HepG2 (cell line): Measurements from ENCODE around the gene TXN. TPM values are rescaled to one million over a fixed set of nuclear protein-coding genes. Genes with fewer than 3 reads are reported as not detected.

ENCODE experiments used
- ATAC-seq: fragments of 200-7000 bp; cut with Tn5 transposase; 3 replicates; pipeline ENCODE4 v1.9.1; 2020; ENCODE audit warnings: mild to moderate bottlenecking, moderate library complexity
- BruUV-seq: library from RNA; stranded (reverse); fragments of 400-500 nt; replicated peaks from 2 replicates; lab custom pipeline; 2021; lab: Mats Ljungman, UMichigan
- CTCF ChIA-PET: fragments of 300-600 bp; formaldehyde crosslinking; extraction: SDS; loops from one replicate; lab custom pipeline; 2021; ENCODE audit warnings: low total read pairs, inconsistent platforms, low intra/inter-chr PET ratio; lab: Yijun Ruan, JAX
- POLR2A ChIA-PET: fragments of 350-600 bp; sonication (Branson Sonifier 250); formaldehyde crosslinking; loops from one replicate; lab custom pipeline; 2020; ENCODE audit warnings: antibody characterized with exemption, inconsistent platforms; lab: Yijun Ruan, JAX
- DNase-seq: peaks from one replicate; pipeline ENCODE4 v3.0.0-alpha.2; 2015; ENCODE audit warnings: low spot score
- FAIRE-seq: peaks from 3 replicates; lab custom pipeline; 2011; peaks lifted over from hg19 to GRCh38; lab: Jason Lieb, UNC
- H2AFZ ChIP-seq: one replicate; pipeline ENCODE4 v1.6.1; 2011; ENCODE audit warnings: low read length, inconsistent platforms
- H3K27ac ChIP-seq: fragments of 300-600 bp; 3 replicates; pipeline ENCODE4 v1.8.0; 2011; ENCODE audit warnings: mixed run types, mild to moderate bottlenecking, mixed read lengths, low read length, inconsistent platforms; ENCODE audit not compliant: insufficient read depth; ENCODE audit errors: extremely low read length
- H3K27me3 ChIP-seq, 2 experiments: fragments of 200-600 bp in 1 of 2; 2 replicates in 1 of 2; 3 replicates in 1 of 2; pipeline versions ENCODE4 v1.6.0 to v1.8.0; 2011; ENCODE audit warnings: low read length in 2 of 2, mild to moderate bottlenecking in 2 of 2, moderate library complexity in 2 of 2, inconsistent platforms in 1 of 2; ENCODE audit not compliant: insufficient read depth in 2 of 2, control insufficient read depth in 1 of 2
- H3K36me3 ChIP-seq, 2 experiments: fragments of 200-600 bp in 1 of 2; replicated peaks in 1 of 2; 2 replicates in 1 of 2; 3 replicates in 1 of 2; pipeline versions ENCODE4 v1.5.1 to v1.8.0; 2011; ENCODE audit warnings: low read length in 2 of 2, inconsistent platforms in 1 of 2; ENCODE audit not compliant: insufficient read depth in 2 of 2, control insufficient read depth in 1 of 2
- H3K4me1 ChIP-seq: 2 replicates; pipeline ENCODE4 v1.5.1; 2012; ENCODE audit warnings: low read length, inconsistent platforms; ENCODE audit not compliant: insufficient read depth
- H3K4me2 ChIP-seq: 2 replicates; pipeline ENCODE4 v1.6.0; 2011; ENCODE audit warnings: low read depth, low read length, inconsistent platforms
- H3K4me3 ChIP-seq, 3 experiments: fragments of 200-600 bp in 1 of 3; sonication (generic), shearing (Covaris generic) in 1 of 3; replicated peaks in 1 of 3; 2 replicates each; pipeline ENCODE4 v1.5.1; 2011 to 2016; ENCODE audit warnings: low read length in 3 of 3, inconsistent platforms in 2 of 3, low read depth in 2 of 3, mild to moderate bottlenecking in 2 of 3, control low read depth in 1 of 3, mixed read lengths in 1 of 3; ENCODE audit not compliant: insufficient read depth in 1 of 3
- H3K79me2 ChIP-seq: one replicate; pipeline ENCODE4 v1.6.1; 2011; ENCODE audit warnings: low read length, inconsistent platforms; ENCODE audit not compliant: insufficient read depth
- H3K9ac ChIP-seq: 2 replicates; pipeline ENCODE4 v1.6.0; 2011; ENCODE audit warnings: mild to moderate bottlenecking, low read depth, low read length, inconsistent platforms; ENCODE audit not compliant: insufficient read depth
- H3K9me3 ChIP-seq: 2 replicates; pipeline ENCODE4 v1.5.1; 2012; ENCODE audit warnings: mild to moderate bottlenecking, low read length
- H4K20me1 ChIP-seq: 2 replicates; pipeline ENCODE4 v1.6.0; 2011; ENCODE audit warnings: inconsistent platforms, mild to moderate bottlenecking, low read length, moderate library complexity; ENCODE audit not compliant: insufficient read depth
- AGO2 ChIP-seq: fragments of 200-400 bp; formaldehyde crosslinking; optimal IDR thresholded peaks from 2 replicates; pipeline ENCODE3; 2017; ENCODE audit warnings: mild to moderate bottlenecking, low read depth, low read length, moderate library complexity
- ATF4 ChIP-seq, 2 experiments: fragments of 450-650 bp in 1 of 2; sonication (generic) in 1 of 2; formaldehyde crosslinking; IDR thresholded peaks; 2 replicates each; pipeline versions ENCODE4 v1.5.0 to v1.8.0; 2020 to 2022; ENCODE audit warnings: mild to moderate bottlenecking in 1 of 2, missing genetic modification reagents in 1 of 2
- ATF7 ChIP-seq, 2 experiments: fragments of 450-650 bp in 1 of 2; sonication (generic) in 1 of 2; formaldehyde crosslinking in 1 of 2; IDR thresholded peaks; 2 replicates each; pipeline versions ENCODE4 v1.4.0 to v1.6.1; 2016 to 2020; ENCODE audit warnings: antibody characterized with exemption in 1 of 2, mild to moderate bottlenecking in 1 of 2, missing genetic modification reagents in 1 of 2
- CEBPB ChIP-seq: IDR thresholded peaks from 2 replicates; pipeline ENCODE4 v1.6.1; 2011; ENCODE audit warnings: low read depth, low read length, improper control_type of control experiment, borderline replicate concordance
- CEBPG ChIP-seq: IDR thresholded peaks from 2 replicates; pipeline ENCODE4 v1.6.1; 2016
- GATAD2A ChIP-seq: IDR thresholded peaks from 2 replicates; pipeline ENCODE4 v1.6.1; 2016
- GMEB2 ChIP-seq: IDR thresholded peaks from 2 replicates; pipeline ENCODE4 v1.6.1; 2016; ENCODE audit warnings: missing biosample characterization, missing genetic modification reagents, low read depth
- MED1 ChIP-seq: sonication (generic); formaldehyde crosslinking; IDR thresholded peaks from 2 replicates; pipeline ENCODE4 v1.4.0; 2020; ENCODE audit warnings: missing genetic modification reagents
- NFATC3 ChIP-seq: sonication (generic); formaldehyde crosslinking; IDR thresholded peaks from 2 replicates; pipeline ENCODE4 v1.5.1; 2020; ENCODE audit warnings: mild to moderate bottlenecking, missing genetic modification reagents
- NFKB2 ChIP-seq: sonication (generic); formaldehyde crosslinking; IDR thresholded peaks from 2 replicates; pipeline ENCODE4 v1.4.0; 2020; ENCODE audit warnings: missing genetic modification reagents, borderline replicate concordance
- NFKBIZ ChIP-seq: IDR thresholded peaks from 2 replicates; pipeline ENCODE4 v1.6.1; 2018; ENCODE audit warnings: missing genetic modification reagents, missing compliant biosample characterization
- RELA ChIP-seq: sonication (generic); formaldehyde crosslinking; IDR thresholded peaks from 2 replicates; pipeline ENCODE4 v1.4.0; 2020; ENCODE audit warnings: missing genetic modification reagents
- ZNF138 ChIP-seq: sonication (generic); formaldehyde crosslinking; IDR thresholded peaks from 2 replicates; pipeline ENCODE4 v1.5.0; 2020; ENCODE audit warnings: mild to moderate bottlenecking, low read depth, missing genetic modification reagents
- ZNF644 ChIP-seq: IDR thresholded peaks from 2 replicates; pipeline ENCODE4 v1.6.1; 2016; ENCODE audit warnings: low read depth
- WGBS: methylation state at CpG from one replicate; pipeline ENCODE4 v1.1.6; 2017; ENCODE audit warnings: low lambda C conversion rate; 5-methylcytosine and 5-hydroxymethylcytosine counted together
- in situ Hi-C: cut with HindIII; loops from 2 replicates; pipeline ENCODE4 v1.10.0; 2017; ENCODE audit warnings: low pct_unique_long_range_greater_than_20kb; ENCODE audit not compliant: extremely low pct_ligation_motif_present
- intact Hi-C: fragments of 100-400 bp; cut with micrococcal nuclease; formaldehyde crosslinking; loops from one replicate; pipeline ENCODE4 v1.10.0; 2022; ENCODE audit not compliant: unreplicated experiment
- polyA plus RNA-seq, 8 experiments: library from polyadenylated mRNA; depleted of rRNA in 3 of 8; stranded (reverse) in 7 of 8; unstranded in 1 of 8; fragments of >200 nt; fragmentation: Illumina TruSeq in 4 of 8; extraction: Trizol in 4 of 8; gene quantifications; 2 replicates each; pipeline versions ENCODE4 v1.2.1 to v1.2.3, GENCODE V29; 2011 to 2016; ENCODE audit warnings: low read depth in 4 of 8, missing spikeins in 1 of 8, mixed read lengths in 1 of 8; ENCODE audit not compliant: insufficient read depth in 1 of 8
- total RNA-seq, 5 experiments: library from RNA; depleted of rRNA; stranded (reverse); fragments of >200 nt; fragmentation: Illumina TruSeq; extraction: Trizol; gene quantifications; 2 replicates each; pipeline ENCODE4 v1.2.3, GENCODE V29; 2016; ENCODE audit warnings: low read depth in 1 of 5

TXN gene
- total and polyA plus RNA-seq, 2 of the 13 experiments (the other 11 are each of a cell fraction or from before 2014, with no cell fraction given) = 364 to 470 TPM

- TF ChIP-seq RELA (CRISPR knock-in tag) (0 out of 2 replicates have a peak, but pooled peaks have one; percentile 12), ZNF138 (CRISPR knock-in tag) (no peak), MED1 (peak; percentile 63), GMEB2 (CRISPR knock-in tag) (peak; percentile 23), NFKB2 (CRISPR knock-in tag) (peak; percentile 82; the same call in 1 of the 2 replicates)
Observed at GRCh38 chr9:110256380-110257096, at the start of gene TXN (continued).

- Histone ChIP-seq H3K27me3 (no peaks in the 10 kb centered on the region), H3K9me3 (no peaks in the 10 kb centered on the region), H3K36me3 (no peaks in the 10 kb centered on the region), H3K9ac (no peak overlapping the region)
- intact Hi-C loops (no loop called here), in situ Hi-C loops (no loop called here)
- BruUV-seq = no TSS peak
- 54% methylated on average over 1 of the region's 1 CpG for WGBS
- FAIRE-seq (no peak), DNase-seq (no peak)
- POLR2A ChIA-PET = no interaction called here
- TF ChIP-seq ZNF644 = 0 out of 2 replicates have a peak, but pooled peaks have one; percentile 43
- TF ChIP-seq NFATC3 (CRISPR knock-in tag) = no peak
- peak; percentile 35; the same call in 1 of the 2 replicates for TF ChIP-seq GATAD2A (CRISPR knock-in tag)
- peak; percentile 80 for TF ChIP-seq CEBPG (CRISPR knock-in tag)
- TF ChIP-seq CEBPB = peak; percentile 90
- no peak for TF ChIP-seq NFKBIZ (CRISPR knock-in tag)
- TF ChIP-seq ATF4 (CRISPR knock-in tag; IDR thresholded peaks at IDR 0.05) = peak in 1 of 2 experiments; percentile 97; a peak in 2 of 4 replicates
- no peak for TF ChIP-seq AGO2
- TF ChIP-seq ATF7 (IDR thresholded peaks at IDR 0.05) = 0 out of 2 replicates have a peak, but pooled peaks have one; percentile 28
- no peak for TF ChIP-seq ATF7 (CRISPR knock-in tag; IDR thresholded peaks at IDR 0.05)
- TF ChIP-seq, all 625 proteins: peak for 6
- no peak overlapping the region for H3K4me3 ChIP-seq
- no peak overlapping the region for H3K4me2 ChIP-seq
- H4K20me1 ChIP-seq = no peaks in the 10 kb centered on the region
- CTCF ChIA-PET = no interaction called here
- no peak overlapping the region for H2AFZ ChIP-seq
- H3K79me2 ChIP-seq = no peaks in the 10 kb centered on the region
- no peak overlapping the region for H3K27ac ChIP-seq
- ATAC-seq = no peak
- peaks cover 27% of the 10 kb centered on the region for H3K4me1 ChIP-seq
Observed at GRCh38 chr9:110303133-110303532, 46.8 kb upstream of the TXN start.
